HG02943 (cell line): ENCODE measurements around the gene SEMA5B.
A peak's percentile ranks its signal among the peaks of the same experiment; 100 is the strongest.

ENCODE experiments used
- ATAC-seq: cut with Tn5 transposase; IDR thresholded peaks from one replicate; pipeline ENCODE4 v1.9.1; 2021; ENCODE audit warnings: mild to moderate bottlenecking, low read depth, moderate library complexity; ENCODE audit not compliant: unreplicated experiment

The SEMA5B gene, protein sequence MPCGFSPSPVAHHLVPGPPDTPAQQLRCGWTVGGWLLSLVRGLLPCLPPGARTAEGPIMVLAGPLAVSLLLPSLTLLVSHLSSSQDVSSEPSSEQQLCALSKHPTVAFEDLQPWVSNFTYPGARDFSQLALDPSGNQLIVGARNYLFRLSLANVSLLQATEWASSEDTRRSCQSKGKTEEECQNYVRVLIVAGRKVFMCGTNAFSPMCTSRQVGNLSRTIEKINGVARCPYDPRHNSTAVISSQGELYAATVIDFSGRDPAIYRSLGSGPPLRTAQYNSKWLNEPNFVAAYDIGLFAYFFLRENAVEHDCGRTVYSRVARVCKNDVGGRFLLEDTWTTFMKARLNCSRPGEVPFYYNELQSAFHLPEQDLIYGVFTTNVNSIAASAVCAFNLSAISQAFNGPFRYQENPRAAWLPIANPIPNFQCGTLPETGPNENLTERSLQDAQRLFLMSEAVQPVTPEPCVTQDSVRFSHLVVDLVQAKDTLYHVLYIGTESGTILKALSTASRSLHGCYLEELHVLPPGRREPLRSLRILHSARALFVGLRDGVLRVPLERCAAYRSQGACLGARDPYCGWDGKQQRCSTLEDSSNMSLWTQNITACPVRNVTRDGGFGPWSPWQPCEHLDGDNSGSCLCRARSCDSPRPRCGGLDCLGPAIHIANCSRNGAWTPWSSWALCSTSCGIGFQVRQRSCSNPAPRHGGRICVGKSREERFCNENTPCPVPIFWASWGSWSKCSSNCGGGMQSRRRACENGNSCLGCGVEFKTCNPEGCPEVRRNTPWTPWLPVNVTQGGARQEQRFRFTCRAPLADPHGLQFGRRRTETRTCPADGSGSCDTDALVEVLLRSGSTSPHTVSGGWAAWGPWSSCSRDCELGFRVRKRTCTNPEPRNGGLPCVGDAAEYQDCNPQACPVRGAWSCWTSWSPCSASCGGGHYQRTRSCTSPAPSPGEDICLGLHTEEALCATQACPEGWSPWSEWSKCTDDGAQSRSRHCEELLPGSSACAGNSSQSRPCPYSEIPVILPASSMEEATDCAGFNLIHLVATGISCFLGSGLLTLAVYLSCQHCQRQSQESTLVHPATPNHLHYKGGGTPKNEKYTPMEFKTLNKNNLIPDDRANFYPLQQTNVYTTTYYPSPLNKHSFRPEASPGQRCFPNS

DNA sequence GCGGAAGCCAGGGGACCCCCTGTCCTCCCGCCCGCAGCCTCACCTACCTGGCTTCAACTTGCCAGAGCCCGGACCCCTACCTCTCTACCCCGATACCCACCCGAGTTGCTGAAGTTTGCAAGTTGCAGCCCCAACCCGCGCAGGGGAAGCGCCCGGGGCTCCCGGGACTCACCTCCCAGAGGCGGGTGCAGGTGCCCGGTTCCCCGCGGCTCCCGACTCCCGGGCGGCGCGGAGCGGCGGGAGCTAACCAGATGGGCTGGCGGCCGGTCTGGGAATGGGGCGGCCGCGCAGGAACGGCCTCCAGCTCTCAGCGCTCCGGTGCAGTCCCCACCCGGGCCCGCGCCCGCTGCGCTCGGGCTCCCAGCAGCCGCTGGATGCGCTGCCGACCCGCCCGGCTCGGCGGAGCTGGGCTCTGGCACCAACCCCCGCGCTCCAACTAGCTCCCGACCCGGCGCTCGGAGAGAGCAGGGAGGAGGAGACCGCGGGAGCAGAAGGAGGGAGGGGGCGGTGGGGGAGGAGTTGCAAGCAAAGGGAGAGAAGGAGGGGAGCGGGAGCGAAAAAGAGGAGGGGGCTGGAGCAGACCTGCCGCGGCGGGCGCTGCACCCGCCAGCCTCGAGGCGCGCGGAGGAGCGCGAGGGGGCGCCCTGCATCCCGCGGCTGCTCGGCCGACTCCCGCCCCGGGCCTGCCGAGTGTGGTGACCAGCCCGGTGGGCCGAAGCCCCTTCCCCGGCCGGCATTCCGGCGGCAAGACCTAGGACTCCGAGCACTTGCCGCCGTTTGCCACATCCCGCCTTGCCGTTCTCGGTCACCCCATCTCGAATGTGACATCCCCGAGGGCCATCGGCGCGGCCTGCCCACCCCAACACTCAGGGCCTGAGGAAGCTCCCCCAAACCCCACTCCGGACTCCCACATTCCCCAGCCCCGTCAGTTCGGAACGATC, at the start of gene SEMA5B:
TSS of gene SEMA5B (minus strand) at position 472 of the 941 bp plus-strand sequence. CDS start 66,500 bp downstream, outside the sequence.
- no peak for ATAC-seq

DNA sequence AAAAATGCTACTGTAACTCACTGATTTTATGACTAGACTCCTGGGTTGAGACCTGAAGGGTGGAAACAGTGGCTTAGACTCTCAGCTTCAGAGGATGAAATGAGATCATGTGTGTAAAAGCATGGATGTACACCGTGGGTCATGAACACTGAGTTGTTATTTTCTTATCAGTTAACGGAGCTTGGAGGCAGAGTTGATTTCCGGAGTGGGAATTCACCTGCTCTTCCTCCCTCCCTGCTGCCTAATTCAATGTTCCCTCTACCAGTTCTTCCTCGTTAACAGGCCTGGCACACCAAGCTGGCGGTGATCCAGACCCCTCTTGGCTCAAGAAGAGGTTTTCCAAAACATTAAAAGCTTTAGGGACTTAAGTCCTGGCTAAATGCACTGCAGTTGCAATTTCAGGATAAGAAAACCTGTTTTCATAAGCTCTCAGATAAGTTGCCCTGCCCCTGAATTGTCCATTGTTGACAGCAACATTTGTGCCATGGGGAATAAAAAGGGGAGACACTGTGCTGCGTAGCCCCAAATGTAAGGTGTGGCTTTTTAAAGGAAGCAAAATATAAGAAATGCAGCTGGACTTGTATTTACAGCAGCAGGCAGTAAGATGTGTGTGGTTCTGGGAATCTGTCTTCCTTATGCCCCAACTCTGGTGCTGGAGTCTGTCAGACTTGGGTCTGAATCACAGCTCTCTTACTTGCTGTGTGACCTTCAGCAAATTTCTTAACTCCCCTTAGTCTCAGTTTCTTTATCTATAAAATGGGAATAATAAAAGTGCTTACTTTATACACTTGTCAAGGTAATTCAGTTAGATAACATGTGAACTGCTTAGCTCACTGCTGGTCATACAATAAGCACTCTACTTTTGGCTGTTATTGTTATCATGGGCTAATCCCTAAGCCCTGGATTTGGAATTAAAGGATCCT, 49.2 kb upstream of the SEMA5B start:
- no peak for ATAC-seq

DNA sequence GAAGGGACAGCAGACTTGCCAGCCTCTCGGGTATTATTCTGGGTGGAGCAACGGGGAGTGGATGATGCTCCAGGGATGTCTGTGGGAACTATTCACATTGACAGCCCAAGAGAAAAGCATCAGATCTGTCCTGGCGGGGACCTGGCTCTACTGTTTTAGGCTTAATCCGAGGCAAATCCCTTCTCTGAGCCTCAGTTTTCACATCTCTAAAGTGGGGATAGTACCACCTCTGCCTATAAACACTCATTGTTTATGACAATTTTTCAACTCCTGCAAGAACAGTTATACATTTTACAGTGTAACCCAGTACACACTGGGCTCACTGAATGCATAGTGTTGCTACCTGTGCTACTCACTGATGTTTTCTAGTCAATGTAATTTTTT, 48.5 kb upstream of the SEMA5B start:
- no peak for ATAC-seq

DNA sequence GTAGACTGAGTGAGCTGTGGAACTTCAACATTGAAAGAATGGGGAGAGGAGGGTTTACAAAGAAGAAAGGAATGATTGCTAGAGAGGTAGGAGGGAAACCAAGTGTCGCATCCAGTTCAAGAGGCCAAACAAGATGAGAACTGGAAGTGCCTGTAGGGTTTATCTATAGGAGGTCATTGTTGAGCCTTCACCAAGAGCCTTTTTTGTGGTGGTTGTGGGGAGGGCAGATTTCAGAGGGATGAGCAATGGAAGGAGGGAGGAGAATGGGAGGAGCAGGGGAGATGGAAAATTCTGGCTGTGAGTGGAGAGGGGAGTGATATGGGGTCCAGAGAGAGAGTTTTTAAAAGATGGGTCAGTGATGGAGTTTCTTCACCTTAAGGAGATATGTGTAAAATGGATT, 47.8 kb upstream of the SEMA5B start:
- no peak for ATAC-seq

DNA sequence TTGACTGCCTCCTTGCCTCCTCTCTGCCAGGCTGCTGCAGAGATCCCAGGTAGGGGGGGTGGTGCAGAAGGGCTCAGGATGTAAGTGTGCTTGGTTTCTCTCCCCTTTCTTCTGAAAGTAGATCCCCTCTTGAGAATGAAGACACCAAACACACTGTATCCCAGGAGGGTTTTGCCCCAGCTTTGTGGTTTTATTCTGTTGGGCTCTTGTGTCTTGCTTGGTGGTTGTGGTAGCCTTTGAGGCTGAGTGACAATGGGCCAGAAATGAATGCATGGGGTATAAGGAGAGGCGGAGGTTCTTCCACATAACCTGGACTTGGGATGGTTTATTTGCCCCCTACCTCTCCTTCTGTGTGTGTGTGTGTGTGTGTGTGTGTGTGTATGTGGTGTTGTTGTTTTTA, 45.0 kb upstream of the SEMA5B start:
- no peak for ATAC-seq

DNA sequence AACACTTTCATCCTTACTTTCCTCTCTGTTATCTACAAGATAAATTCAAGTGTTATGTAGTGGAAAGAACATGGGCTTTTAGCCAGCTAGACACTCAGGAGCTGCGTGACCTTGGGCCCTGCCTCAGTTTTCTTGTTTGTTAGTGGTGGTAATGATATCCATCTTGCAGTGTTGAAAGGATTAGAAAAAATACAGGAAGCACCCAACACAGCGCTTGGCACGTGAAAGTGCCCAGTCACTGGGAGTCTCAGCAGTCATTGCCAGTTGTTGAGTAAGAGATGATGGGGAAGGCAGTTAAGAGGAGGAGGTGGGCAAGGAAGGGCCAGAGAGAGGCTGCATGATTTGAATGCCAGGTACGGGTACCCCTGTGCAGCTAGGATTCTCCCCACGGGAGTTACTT, 44.6 kb upstream of the SEMA5B start:
- ATAC-seq = no peak

DNA sequence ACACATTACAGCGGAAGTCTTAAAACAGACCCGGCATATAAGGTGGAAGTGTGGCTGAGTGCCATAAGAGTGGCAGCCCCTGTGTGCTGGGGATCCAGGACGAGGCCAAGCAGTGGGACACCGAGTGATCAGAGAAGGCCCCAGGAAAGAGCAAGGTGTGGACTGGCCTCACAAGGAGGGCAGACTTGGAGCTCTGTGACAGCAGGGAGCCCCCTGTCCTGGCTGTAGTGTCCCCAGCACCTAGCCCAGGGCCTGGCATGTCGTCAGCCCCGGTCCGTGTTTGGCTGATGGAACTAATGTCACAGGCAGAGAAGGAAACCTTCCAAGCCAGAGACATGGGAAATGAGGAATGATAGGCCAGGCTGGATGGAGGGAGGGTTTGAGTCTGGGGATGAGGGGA, 44.0 kb upstream of the SEMA5B start:
- ATAC-seq = no peak

DNA sequence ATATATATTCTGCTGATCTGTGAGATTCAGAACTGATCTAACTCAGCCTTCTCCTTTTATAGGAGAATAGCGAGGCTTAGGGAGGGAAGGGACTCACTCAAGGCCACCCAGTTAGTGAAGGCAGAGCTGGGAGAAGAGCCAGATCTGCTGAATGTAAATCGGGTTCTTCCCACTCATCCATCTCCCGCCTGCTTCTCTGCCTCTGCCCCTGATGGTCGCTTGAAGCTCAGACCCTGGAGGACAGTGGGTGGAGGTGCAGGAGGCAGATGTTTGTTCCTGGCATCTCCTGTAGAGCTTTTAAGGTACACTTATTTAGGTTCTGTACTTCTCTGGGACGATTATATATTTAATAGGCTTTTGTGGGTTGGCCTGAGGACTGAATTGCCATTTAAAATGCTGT, 43.6 kb upstream of the SEMA5B start:
- no peak for ATAC-seq

DNA sequence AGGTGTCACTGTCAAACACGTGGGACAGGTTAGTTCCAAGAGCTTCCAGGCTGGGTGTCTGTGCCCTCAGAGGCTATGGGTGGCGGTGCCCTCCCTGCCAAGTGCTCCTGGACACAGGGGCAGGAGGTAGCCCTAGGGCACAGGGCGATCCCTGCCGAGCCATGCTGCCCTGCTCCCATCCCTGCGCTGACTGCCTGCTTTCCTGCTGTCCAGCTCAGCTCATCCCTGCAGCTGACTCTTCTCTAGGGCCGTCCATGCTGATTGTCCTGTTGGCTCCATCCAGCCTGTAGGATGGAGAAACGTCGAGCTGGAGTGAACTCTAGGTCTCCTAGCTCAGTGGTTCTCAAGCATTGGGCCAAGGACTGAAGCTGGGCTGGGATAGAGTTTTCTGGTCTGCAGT, 42.9 kb upstream of the SEMA5B start:
- no peak for ATAC-seq

DNA sequence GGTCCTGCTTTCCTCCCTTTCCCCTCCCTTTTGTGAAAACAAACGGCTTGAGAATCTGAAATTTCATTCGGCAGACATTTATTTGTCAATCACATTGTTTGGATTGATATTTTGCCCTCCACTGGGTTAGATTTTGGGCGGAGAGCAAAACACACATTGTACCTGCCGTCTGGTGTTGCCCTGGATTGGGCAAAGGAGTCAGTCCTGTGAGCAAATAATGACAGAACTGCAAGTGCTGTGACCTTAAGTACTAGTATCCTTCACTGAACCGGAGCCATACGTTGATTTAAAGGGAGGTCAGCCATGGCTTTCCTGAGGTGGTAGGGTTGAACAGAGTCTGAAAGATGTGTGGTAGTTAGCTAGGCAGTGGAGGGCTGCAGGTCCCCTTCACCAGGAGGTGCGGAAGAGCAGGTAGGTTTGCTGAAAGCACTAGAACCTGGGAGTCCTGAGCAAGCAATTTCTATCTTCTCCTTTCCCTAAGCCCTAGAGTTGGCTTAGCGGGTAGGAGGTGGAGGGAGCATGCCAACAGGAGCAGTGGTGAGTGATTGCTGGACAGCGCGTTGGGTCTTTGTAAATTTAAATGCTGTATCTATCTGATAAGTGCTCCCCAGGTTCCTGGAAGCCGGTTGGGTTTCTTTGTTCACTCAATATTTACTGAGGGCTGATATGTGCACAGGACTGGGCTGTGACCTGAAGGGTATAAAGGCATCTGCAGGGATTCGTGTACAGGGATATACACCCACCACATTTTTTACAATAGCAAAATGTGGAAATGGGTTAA, 41.2 kb upstream of the SEMA5B start:
- ATAC-seq = no peak

DNA sequence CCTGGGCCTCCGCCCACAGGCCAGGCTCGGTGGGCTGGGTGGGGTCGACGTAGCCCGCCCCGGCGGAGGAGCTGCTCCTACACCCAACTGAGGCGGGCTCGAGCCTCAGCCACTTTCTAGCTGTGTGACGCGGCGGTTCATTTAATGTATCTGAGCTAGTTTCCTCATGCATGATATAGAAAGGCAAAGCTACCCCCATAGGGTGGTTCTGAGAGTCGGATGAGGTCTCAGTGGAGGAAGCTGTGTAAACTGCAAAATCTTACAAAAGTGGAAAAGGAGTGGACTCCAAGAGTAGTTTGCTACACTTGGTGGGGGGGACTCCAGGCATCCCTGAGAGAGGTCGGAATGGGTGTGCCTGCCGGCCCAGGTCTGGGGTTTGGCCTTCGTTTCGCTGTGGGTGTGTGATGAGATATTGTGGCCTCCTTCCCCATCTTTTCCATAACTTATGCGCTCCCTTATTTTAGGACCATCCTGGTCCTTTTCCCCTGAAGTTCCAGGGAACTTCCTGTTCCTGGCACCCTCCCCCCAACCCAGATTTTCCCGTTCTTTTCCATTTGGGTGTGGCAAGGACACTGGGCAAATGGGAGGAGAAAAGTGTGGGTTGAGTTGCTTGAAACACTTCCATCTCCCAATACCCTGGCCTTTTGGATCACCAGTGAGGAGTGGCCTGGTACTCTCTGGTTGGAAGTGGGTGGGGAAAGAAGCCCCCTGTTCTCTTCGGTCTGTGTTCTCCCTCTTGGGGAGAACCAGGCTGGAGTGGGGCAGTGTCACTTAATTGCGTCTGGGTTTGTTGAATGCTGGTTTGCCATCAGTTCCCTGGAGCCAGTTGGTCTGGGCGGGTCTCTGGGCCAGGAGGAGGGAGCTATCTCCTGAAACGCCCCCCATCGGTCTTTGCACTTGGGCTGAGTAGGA, 40.4 kb upstream of the SEMA5B start:
- ATAC-seq = peak; percentile 26

DNA sequence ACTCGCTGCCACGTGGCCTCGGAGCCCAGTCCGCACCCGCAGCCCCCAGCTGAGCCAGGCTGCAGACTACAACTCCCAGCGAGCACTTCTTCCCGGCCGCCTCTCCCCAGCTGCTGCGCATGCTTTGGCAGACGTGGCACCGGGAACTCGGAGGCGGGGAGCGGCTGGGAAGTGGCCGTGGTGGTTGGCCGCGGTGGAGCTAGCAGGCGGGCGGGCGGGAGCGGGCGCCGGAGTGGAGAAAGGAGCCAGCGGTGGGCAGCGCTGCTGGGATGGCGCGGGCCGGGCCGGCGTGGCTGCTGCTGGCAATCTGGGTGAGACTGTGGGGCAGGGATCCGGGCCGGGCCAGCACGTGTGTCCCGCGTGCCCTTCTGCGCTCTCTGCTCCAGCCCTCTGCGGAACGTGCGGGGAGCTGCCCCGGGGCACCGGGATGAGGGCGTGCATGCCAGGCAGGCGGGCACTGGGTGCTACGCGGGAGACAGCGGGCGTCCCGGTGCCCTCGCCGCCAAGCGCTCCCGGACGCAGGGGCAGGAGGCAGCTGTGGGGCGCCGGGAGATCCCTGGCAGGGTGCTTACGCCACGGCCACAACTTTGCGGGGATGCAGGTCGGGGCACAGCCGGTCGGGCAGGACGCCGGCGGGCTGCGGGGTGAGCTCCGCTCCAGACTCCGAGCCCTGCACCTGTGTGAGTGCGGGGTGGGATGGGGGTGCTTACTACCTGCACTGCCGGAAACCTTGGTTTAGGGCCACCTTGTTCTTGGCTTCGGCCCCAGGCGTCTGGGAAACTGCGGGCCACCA, 39.5 kb upstream of the SEMA5B start, which contains the start of gene PDIA5:
TSS of gene PDIA5 (plus strand) at position 130 of the 793 bp plus-strand sequence. CDS start at position 270, 140 bp downstream.
- peak; percentile 82 for ATAC-seq

DNA sequence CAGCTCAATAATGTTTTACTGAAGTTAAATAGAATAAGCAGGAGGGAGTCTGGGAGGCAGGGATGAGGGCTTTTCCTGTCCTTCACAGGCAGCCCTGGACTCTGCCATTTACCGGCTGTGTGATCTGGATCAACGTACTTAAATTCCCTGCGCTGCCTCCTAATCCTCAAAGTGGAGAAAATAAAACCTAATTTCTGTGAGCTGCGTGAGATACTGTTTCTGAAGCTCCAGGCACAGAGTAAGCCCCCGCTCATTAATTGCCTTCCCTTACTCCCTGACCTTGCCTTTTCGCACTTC, 39.0 kb upstream of the SEMA5B start:
- ATAC-seq = no peak

DNA sequence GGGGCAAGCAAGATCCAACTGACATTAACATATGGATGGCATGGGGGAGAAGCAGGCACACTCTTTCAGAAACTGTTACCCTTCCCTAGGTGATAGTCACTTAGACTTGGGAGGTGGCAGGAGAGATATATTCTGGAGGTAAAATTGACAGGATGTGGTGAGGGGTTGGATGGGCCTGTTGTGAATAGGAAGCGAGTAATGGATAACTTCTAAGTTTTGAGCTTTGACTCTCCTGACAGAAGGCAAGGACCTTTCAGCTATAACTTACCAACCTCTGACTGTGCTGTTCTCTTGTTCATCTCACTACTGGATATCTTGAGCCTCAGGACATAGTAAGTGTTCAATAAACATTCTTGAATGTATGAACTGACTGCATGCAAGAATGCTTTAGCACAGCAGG, 37.4 kb upstream of the SEMA5B start:
- no peak for ATAC-seq

DNA sequence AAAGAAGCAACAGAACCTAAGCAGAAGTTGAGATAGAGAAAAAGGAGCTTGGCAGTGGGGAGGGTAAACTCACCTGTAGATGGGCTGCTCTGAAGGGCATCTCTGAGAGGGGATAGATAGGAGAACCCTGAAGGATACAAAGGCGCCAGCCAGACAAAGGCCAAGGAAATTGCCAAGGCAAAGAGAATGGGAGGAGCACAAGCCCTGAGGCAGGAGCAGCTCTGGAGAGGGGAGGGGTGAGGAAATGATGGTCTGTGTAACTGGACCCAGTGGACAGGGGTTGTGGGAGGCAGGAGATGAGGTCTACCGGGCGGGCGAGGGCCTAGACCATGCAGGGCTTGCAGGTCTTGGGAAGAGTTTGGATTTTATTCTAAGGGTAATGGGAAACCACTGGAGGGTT, 36.9 kb upstream of the SEMA5B start:
- ATAC-seq = no peak

DNA sequence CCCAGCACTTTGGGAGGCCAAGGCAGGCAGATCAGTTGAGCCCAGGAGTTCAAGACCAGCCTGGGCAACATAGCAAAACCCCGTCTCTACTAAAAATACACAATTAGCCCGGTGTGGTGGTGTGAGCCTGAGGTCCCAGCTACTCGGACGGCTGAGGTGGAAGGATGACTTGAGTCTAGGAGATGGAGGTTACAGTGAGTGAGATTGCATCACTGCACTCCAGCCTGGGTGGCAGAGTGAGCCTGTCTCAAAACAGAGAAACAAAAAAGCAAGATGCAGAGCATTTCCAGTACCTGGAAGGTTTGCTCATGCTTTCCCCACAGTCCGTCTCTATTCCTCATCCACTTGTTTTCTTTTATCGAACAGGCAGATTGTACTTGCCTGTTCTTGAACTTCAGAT, 35.5 kb upstream of the SEMA5B start:
- no peak for ATAC-seq

DNA sequence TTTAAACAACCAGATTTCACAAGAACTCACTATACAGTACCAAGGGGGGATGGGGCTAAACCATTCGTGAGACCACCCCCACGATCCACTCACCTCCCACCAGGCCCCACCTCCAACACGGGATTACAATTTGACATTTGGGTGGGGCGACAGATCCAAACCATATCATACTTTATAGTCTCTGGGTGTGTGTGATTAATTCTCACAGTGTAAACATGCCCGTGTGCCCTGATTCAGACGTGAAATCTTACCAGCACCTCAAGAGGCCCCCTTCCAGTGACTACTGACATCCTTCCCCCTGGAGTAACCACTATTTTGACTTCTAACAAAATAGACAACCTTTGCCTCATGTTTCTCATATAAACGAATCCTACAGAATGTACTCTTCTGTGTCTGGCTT, 34.3 kb upstream of the SEMA5B start:
- no peak for ATAC-seq
